Midbrain (tissue), 1 donor: ENCODE results near the gene SPEN.
"Not testable (repeated sequence)": the region's sequence is repeated elsewhere in the genome, so short reads cannot be mapped to it uniquely, and the experiment has no call there.

Experiments used
- DNase-seq: peaks from one replicate; lab custom pipeline; 2025; lab: John Stamatoyannopoulos, UW

Gene SPEN

GRCh38 chr1:15962671-15963362 is 115.3 kb downstream of the SPEN start:
- DNase-seq, result no peak

GRCh38 chr1:15963363-15963967 is 116.0 kb downstream of the SPEN start:
- no peak for DNase-seq

DNA sequence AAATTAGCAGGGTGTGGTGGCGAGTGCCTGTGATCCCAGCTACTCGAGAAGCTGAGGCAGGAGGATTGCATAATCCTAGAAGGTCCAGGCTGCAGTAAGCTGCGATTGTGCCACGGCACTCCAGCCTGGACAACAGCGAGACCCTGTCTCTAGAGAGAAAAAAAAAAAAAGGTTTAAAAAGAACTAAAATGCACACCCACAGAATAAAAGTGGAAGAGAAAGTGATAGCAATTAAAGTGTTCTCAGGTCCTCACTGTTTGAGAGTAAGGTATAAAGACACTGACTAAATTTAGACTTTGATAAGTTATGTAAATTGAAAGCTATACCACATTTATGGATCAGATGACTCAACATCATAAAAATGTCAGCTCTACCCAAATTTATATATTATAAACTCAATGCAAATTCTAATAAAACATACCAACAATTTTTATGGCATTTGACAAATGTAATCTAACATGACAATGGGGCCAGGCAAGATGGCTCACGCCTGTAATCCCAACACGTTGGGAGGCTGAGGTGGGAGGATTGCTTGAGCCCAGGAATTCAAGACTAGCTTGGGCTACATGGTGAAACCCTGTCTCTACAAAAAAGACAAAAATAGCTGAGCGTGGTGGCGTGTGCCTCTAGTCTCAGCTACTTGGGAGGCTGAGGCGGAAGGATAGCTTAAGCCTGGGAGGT is 116.6 kb downstream of the SPEN start:
- DNase-seq, result no peak

GRCh38 chr1:15965228-15965767 is 117.8 kb downstream of the SPEN start:
- DNase-seq, result peak; percentile 84

GRCh38 chr1:15966081-15966955 is 118.8 kb downstream of the SPEN start:
- peak; percentile 74 for DNase-seq

GRCh38 chr1:15966956-15967344 is 119.4 kb downstream of the SPEN start:
- no peak for DNase-seq

DNA sequence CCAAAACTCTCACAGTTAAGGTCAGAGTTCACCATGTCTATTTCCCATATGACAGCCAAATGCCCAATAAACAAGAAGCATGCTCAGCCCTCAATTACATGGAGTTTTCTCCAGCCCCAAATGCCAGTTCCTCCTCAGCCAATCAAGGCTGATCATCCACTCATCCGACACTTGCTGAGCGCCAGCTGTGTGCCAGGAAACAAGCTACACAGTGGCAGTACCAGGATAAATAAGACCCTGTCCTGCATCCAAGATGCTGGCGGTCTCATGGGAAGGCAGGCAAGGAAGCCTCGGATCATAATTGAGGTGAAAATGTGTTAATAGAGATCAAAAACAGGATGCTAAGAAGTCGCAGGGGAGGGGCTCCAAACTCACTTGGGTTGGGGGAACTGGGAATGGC is 120.7 kb downstream of the SPEN start:
- DNase-seq, result no peak

DNA sequence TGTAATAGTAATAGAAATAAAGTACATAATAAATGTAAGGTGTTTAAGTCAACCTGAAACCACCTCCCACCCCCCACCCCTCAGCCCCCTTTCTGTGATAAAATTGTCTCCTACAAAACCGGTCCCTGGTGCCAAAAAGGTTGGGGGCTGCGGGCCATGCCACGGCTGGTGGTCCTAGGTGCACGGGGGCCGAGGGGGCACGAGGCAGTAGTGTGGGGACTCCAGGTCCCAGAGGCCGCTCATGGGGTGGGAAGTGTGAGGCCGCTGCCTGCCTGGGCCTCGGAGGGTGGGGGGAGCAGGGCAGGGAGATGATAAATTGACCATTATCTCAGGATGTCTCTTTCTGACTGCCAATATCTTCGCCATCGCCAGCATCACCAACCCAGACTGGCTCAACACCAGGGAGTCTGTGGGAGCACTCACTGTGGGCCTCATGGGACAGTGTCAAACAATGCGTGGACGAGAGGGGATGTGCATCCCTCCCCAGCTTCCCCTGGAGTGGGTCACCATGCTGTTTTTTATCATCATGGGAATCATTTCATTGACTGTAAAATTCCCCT is 121.9 kb downstream of the SPEN start:
- DNase-seq, result no peak

- DNase-seq, result no peak
Observed at GRCh38 chr1:15970911-15971310, 123.4 kb downstream of the SPEN start.

GRCh38 chr1:15972409-15972808 is 124.9 kb downstream of the SPEN start:
- no peak for DNase-seq

GRCh38 chr1:15973772-15974171 is 126.3 kb downstream of the SPEN start:
- no peak for DNase-seq

DNA sequence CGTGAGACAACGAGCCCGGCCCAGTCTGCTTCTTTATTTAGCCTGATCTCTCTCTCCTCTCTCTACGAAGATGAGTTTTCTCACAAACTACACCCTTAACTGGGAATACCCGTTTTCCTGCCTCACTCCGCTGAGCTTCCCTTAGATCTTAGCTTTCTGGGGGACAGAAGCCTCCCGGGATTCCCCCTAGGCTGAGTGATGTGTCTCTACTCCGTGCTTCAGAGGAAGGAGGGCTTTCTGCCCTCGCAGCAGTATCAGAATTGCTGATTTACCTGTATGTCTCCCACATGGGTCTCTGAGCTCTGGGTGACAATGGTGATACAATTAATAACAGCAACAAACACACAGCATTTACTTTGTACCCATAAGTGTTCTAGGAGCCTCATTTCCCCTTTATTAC is 127.3 kb downstream of the SPEN start:
- no peak for DNase-seq

GRCh38 chr1:15975358-15975804 is 127.9 kb downstream of the SPEN start:
- DNase-seq, result peak; percentile 53

- DNase-seq, result peak; percentile 93
Observed at GRCh38 chr1:15975805-15976680, 128.5 kb downstream of the SPEN start, which contains the start of gene ZBTB17. ZBTB17 (minus strand) TSS chr1:15976101; CDS start chr1:15948495, 27,606 bp downstream.

GRCh38 chr1:15977947-15978346 is 130.4 kb downstream of the SPEN start:
- DNase-seq, result not testable (repeated sequence)

DNA sequence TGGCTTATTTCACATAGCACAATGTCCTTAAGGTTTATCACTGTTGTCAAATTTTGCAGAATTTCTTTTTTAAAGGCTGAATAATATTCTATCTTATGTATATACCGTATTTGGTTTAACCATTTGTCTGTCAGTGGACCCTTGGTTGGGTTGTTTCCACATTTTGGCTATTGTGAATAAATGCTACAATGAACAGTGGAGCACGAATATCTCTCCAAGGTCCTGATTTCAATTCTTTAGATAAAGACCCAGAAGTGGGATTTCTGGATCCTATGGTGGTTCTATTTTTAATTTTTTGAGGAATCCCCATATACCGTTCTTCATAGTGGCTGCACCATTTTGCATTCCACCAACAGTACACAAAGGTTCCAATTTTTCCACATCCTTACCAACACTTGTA is 134.2 kb downstream of the SPEN start:
- no peak for DNase-seq

DNA sequence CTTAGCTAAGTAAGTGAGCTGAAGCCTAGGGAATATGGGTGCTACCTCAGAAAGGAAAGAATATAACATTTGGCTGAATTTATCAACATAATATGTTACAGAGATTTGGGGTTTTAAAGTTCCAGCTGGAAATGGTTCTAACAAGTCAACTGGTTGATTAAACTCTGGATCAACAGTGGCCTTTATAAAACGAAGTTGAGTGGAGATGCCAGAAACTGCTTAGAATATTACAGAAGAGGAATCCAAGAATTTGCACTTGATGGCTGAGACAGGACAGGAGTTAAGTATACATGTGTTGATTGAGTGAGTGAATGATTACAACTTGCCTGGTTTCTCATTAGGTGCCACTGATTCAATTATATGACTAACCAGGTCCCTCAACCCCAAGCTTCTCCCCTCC is 135.8 kb downstream of the SPEN start:
- no peak for DNase-seq

GRCh38 chr1:15985611-15986297 is 138.2 kb downstream of the SPEN start:
- no peak for DNase-seq

GRCh38 chr1:15988856-15989736 is 141.6 kb downstream of the SPEN start:
- DNase-seq, result no peak
